Upper lobe of left lung (tissue), 4 donors: ENCODE measurements around the gene AKT1.
A peak's percentile ranks its signal among the peaks of the same experiment; 100 is the strongest.

Source experiments
- EP300 ChIP-seq, 4 donors: sonication (generic); formaldehyde crosslinking; IDR thresholded peaks; one replicate each; pipeline ENCODE4 v1.5.1; 2017; ENCODE audit warnings: antibody characterized with exemption in 4 of 4, control low read depth in 2 of 4
- POLR2A ChIP-seq, 4 donors: fragments of 450-650 bp; IDR thresholded peaks; one replicate each; pipeline ENCODE4 v1.5.1; 2016 to 2017; ENCODE audit warnings: antibody characterized with exemption in 4 of 4, mild to moderate bottlenecking in 2 of 4
- POLR2AphosphoS5 ChIP-seq, 2 donors: sonication (generic); formaldehyde crosslinking; IDR thresholded peaks; one replicate each; pipeline ENCODE4 v1.5.1; 2017; ENCODE audit warnings: antibody characterized with exemption in 2 of 2
- TF ChIP-seq, protein P1 (sequence below), 6 experiments: fragments of 450-650 bp in 4 of 6; fragments of 200-600 bp in 2 of 6; sonication (generic) in 2 of 6; IDR thresholded peaks; one replicate each; pipeline ENCODE4 v1.5.1; 2016 to 2019; ENCODE audit warnings: antibody characterized with exemption in 6 of 6

DNA sequence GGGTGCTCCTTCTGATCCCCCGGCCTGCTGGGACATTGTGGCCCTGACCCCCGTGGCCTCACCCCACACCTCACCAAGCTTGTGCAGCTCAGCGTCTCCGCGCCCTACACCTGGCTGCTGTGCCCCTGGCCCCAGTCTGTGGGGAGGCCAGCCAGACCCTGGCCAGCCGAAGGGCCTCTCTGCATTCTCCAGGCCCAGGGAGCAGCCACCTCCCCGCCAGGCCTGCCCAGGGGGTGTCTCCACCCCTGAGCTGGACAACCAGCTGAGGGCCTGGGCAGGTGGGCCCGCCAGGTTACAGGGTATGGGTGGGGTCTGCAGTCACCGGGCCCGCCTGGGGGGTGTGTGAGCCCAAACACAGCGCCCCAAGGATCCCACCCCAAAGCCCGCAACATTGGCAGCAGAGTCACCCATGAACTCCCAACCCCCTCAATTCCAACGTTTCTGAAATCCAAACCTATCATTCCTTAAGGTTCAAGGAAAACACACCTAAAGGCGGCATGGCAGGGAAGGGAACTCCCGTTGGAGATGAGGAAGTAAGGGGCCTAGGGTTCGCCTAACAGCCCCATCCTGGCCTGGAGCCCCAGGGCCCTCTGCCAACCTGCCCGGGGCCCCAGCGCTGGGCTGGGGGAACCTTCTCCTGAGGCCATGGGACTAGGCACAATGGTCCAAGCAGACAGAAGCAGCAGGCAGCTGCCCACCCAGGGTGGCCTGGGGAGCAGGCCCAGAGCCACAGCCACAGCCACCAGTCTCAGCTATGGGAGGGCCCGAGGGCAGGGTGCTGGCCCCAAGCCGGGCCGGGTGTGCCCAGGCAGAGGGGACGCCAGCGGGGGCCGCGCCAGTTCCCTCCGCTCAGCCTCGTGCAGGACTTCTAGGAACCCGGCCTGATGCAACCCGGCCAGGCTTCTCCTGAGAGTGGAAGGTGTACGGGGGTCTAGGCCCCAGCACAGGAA lies 8.5 kb downstream of the AKT1 start:
- TF ChIP-seq, protein P1, sequence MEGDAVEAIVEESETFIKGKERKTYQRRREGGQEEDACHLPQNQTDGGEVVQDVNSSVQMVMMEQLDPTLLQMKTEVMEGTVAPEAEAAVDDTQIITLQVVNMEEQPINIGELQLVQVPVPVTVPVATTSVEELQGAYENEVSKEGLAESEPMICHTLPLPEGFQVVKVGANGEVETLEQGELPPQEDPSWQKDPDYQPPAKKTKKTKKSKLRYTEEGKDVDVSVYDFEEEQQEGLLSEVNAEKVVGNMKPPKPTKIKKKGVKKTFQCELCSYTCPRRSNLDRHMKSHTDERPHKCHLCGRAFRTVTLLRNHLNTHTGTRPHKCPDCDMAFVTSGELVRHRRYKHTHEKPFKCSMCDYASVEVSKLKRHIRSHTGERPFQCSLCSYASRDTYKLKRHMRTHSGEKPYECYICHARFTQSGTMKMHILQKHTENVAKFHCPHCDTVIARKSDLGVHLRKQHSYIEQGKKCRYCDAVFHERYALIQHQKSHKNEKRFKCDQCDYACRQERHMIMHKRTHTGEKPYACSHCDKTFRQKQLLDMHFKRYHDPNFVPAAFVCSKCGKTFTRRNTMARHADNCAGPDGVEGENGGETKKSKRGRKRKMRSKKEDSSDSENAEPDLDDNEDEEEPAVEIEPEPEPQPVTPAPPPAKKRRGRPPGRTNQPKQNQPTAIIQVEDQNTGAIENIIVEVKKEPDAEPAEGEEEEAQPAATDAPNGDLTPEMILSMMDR (IDR thresholded peaks at IDR 0.05): peak in 1 of 6 experiments; percentile 1
- TF ChIP-seq POLR2A (IDR thresholded peaks at IDR 0.05): no peak
- no peak for TF ChIP-seq EP300 (IDR thresholded peaks at IDR 0.05)
- no peak for TF ChIP-seq POLR2AphosphoS5 (IDR thresholded peaks at IDR 0.05)
